ENCODE results near the gene LIME1. TPM values are rescaled to one million over a fixed set of nuclear protein-coding genes. Genes with fewer than 3 reads are reported as not detected.

The LIME1 gene, protein sequence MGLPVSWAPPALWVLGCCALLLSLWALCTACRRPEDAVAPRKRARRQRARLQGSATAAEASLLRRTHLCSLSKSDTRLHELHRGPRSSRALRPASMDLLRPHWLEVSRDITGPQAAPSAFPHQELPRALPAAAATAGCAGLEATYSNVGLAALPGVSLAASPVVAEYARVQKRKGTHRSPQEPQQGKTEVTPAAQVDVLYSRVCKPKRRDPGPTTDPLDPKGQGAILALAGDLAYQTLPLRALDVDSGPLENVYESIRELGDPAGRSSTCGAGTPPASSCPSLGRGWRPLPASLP
- 3.1 and 5.2 TPM in 2 replicates for total RNA-seq

GRCh38 chr20:63735859-63736718 is at the start of gene LIME1:
LIME1 (plus strand) TSS chr20:63736664; CDS start chr20:63737550, 886 bp downstream.

DNA sequence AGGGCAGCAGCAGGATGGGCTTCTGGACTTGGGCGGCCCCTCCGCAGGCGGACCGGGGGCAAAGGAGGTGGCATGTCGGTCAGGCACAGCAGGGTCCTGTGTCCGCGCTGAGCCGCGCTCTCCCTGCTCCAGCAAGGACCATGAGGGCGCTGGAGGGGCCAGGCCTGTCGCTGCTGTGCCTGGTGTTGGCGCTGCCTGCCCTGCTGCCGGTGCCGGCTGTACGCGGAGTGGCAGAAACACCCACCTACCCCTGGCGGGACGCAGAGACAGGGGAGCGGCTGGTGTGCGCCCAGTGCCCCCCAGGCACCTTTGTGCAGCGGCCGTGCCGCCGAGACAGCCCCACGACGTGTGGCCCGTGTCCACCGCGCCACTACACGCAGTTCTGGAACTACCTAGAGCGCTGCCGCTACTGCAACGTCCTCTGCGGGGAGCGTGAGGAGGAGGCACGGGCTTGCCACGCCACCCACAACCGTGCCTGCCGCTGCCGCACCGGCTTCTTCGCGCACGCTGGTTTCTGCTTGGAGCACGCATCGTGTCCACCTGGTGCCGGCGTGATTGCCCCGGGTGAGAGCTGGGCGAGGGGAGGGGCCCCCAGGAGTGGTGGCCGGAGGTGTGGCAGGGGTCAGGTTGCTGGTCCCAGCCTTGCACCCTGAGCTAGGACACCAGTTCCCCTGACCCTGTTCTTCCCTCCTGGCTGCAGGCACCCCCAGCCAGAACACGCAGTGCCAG is 39.7 kb upstream of the LIME1 start, which contains the start of gene TNFRSF6B:
Gene TNFRSF6B (plus strand): TSS at position 25 of the 729 bp plus-strand sequence. CDS start 116 bp downstream, at position 141.

GRCh38 chr20:63707558-63708300 is 28.7 kb upstream of the LIME1 start, which contains the start of the genes ARFRP1 and ZGPAT:
ARFRP1 (minus strand) TSS chr20:63707976; CDS start chr20:63707091, 885 bp downstream.
ZGPAT (plus strand) TSS chr20:63708039; CDS start chr20:63708581, 542 bp downstream.

DNA sequence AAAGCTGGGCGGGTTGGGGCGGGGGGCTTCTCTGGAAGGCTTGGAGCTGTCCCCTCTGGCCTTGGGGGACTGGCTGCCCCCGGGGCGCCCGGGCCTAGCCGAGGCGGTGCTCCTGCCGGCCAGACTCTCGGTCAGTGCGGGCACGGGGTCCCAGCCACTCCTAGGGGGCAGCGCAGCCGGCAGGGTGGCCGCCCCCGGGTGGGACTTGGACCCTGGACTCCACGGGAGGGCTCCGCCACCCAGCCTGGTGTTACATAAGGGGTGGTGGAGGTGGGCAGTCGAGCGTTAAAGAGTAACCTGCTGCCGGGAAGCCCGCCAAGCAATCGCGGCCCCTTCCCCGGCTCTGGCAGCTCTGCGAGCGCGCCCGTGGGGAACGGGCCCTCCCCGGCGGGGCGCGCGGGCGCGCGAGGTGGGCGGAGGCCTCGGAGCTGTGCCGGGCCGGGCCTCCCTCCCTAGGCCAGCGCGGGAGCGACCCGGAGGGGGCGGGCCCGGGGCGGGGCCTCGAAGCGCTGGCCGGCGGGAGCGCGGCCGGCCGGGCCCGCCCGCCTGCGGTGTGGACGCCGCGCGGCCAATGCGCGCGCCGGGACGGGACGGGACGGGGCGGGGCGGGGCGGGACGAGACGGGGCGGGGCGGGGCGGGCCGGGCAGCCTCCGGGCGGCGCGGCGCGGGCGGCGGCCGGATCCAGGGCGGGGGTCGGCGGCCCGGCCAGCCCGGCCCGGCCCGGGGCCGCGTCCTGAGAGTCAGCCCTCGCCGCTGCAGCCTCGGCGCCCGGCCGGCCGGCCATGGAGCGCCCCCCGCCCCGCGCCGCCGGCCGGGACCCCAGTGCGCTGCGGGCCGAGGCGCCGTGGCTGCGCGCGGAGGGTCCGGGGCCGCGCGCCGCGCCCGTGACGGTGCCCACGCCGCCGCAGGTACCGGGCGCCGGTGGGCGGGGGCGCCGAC is 2.9 kb downstream of the LIME1 start, which contains the start of gene SLC2A4RG:
Gene SLC2A4RG (plus strand): TSS at position 647 of the 940 bp plus-strand sequence. CDS start 137 bp downstream, at position 784.

Other genes with a start within 250 kb of the LIME1 start
- gene EEF1A2, start 237.6 kb upstream of the LIME1 start, total RNA-seq = 2.3 and 3.5 TPM in 2 replicates
- gene PPDPF, start 215.9 kb upstream of the LIME1 start, total RNA-seq = 111 and 139 TPM in 2 replicates
- 0.07 and 0.10 TPM in 2 replicates for gene PTK6, start 199.3 kb upstream of the LIME1 start, total RNA-seq
- not detected in 2 replicates for gene SRMS, start 188.9 kb upstream of the LIME1 start, total RNA-seq
- gene FNDC11, start 182.5 kb upstream of the LIME1 start, total RNA-seq = 0.46 and 0.50 TPM in 2 replicates
- gene HELZ2, start 162.4 kb upstream of the LIME1 start, total RNA-seq = 42.8 and 56.6 TPM in 2 replicates
- gene GMEB2, start 109.6 kb upstream of the LIME1 start, total RNA-seq = 11.6 and 12.7 TPM in 2 replicates
- gene STMN3, start 83.2 kb upstream of the LIME1 start, total RNA-seq = 5.2 and 20.7 TPM in 2 replicates
- gene RTEL1, start 78.4 kb upstream of the LIME1 start, total RNA-seq = 11.9 and 22.5 TPM in 2 replicates
- gene TNFRSF6B, start 40.0 kb upstream of the LIME1 start, total RNA-seq = 0.98 and 21.2 TPM in 2 replicates
- gene ARFRP1, start 28.7 kb upstream of the LIME1 start, total RNA-seq = 37.9 and 42.8 TPM in 2 replicates
- gene ZGPAT, start 28.6 kb upstream of the LIME1 start, total RNA-seq = 12.3 and 17.9 TPM in 2 replicates
- 20.9 and 27.9 TPM in 2 replicates for gene SLC2A4RG, start 3.1 kb downstream of the LIME1 start, total RNA-seq
- gene ZBTB46, start 94.6 kb downstream of the LIME1 start, total RNA-seq = 2.7 and 4.3 TPM in 2 replicates
- gene ABHD16B, start 124.8 kb downstream of the LIME1 start, total RNA-seq = not detected in 2 replicates
- 130 and 135 TPM in 2 replicates for gene TPD52L2, start 128.6 kb downstream of the LIME1 start, total RNA-seq
- gene DNAJC5, start 158.5 kb downstream of the LIME1 start, total RNA-seq = 75.9 and 96.0 TPM in 2 replicates
- gene UCKL1, start 219.8 kb downstream of the LIME1 start, total RNA-seq = 22.9 and 33.0 TPM in 2 replicates
- 11.9 and 15.3 TPM in 2 replicates for gene ZNF512B, start 233.3 kb downstream of the LIME1 start, total RNA-seq
- gene SAMD10, start 243.0 kb downstream of the LIME1 start, total RNA-seq = 2.3 and 3.6 TPM in 2 replicates
- gene PRPF6, start 244.5 kb downstream of the LIME1 start, total RNA-seq = 55.1 and 63.7 TPM in 2 replicates

Data from smooth muscle cell of the pulmonary artery (primary cell).